ENCODE measurements around the gene APBA1. TPM values are rescaled to one million over a fixed set of nuclear protein-coding genes. Genes with fewer than 3 reads are reported as not detected.

APBA1 gene
- total RNA-seq, 3 donors from 2014 or later: 10.1 to 14.4 (median 12.7) TPM

- H3K4me3 ChIP-seq: no peak overlapping the region
- no peaks in the 10 kb centered on the region for H3K4me1 ChIP-seq (ENCODE audit: low read depth)
- TF ChIP-seq CTCF (IDR thresholded peaks at IDR 0.05): no peak
- H3K36me3 ChIP-seq (ENCODE audit: low read depth): no peaks in the 10 kb centered on the region
- no peak for ATAC-seq
- intact Hi-C loops (cut with DNase I, micrococcal nuclease): no loop called here
- no peaks in the 10 kb centered on the region for H3K9me3 ChIP-seq
- DNase-seq: no peak
Observed at GRCh38 chr9:69497816-69498215, 174.4 kb downstream of the APBA1 start.

- no peak for DNase-seq
- Histone ChIP-seq H3K36me3 (ENCODE audit: low read depth) (no peaks in the 10 kb centered on the region), H3K4me3 (no peak overlapping the region), H3K9me3 (no peaks in the 10 kb centered on the region), H3K4me1 (ENCODE audit: low read depth) (no peaks in the 10 kb centered on the region)
- TF ChIP-seq CTCF (IDR thresholded peaks at IDR 0.05): no peak
- ATAC-seq: no peak
- intact Hi-C loops (cut with DNase I, micrococcal nuclease): no loop called here
Observed at GRCh38 chr9:69496846-69497450, 175.2 kb downstream of the APBA1 start.

GRCh38 chr9:69495296-69495695, 176.9 kb downstream of the APBA1 start:
- Histone ChIP-seq H3K9me3 (no peaks in the 10 kb centered on the region), H3K4me1 (ENCODE audit: low read depth) (no peaks in the 10 kb centered on the region), H3K4me3 (no peak overlapping the region), H3K36me3 (ENCODE audit: low read depth) (no peaks in the 10 kb centered on the region)
- intact Hi-C loops (cut with DNase I, micrococcal nuclease): no loop called here
- TF ChIP-seq CTCF (IDR thresholded peaks at IDR 0.05): no peak
- ATAC-seq (no peak), DNase-seq (no peak)

DNA sequence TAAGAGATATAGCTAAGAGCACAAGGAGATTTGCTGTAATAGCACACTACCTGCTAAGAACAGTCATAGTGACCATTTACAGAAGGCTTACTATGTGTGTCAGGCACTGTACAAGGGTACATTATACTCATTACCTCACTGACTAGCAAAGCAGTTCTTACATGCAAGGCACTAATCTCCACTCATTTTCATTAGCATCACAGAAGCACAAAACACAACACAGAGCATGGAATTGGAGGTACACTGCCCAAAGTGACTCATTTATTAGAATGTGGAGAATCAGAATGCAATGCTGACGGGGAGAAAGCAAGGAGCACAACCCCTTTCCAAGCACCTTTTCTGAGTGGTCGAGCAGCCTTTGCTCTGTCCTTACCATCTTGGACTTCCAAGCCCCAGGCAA, 177.4 kb downstream of the APBA1 start:
- Histone ChIP-seq H3K9me3 (no peaks in the 10 kb centered on the region), H3K4me3 (no peak overlapping the region), H3K4me1 (ENCODE audit: low read depth) (no peaks in the 10 kb centered on the region), H3K36me3 (ENCODE audit: low read depth) (no peaks in the 10 kb centered on the region)
- no peak for TF ChIP-seq CTCF (IDR thresholded peaks at IDR 0.05)
- ATAC-seq (no peak), DNase-seq (no peak)
- intact Hi-C loops (cut with DNase I, micrococcal nuclease): no loop called here

DNA sequence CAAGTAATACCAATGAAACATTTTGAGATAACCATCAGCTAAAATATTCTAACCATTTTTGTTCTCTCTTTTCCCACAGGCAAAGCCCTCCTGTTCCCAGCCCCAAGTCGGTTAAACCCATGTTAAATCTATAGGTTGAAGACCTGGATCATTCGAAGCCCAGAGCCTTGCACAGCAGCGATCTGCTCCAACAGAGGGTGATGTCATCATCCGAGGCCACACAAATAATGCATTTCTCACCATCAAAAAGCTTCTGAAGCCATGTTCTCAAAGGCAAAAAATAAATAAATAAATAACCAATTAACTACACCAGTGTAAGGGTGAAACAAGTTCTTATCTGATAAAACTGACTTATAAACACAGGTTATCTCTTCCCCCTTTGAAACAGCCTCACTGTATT, 178.0 kb downstream of the APBA1 start:
- TF ChIP-seq CTCF (IDR thresholded peaks at IDR 0.05): no peak
- H3K4me1 ChIP-seq (ENCODE audit: low read depth): no peaks in the 10 kb centered on the region
- intact Hi-C loops (cut with DNase I, micrococcal nuclease): no loop called here
- H3K9me3 ChIP-seq: no peaks in the 10 kb centered on the region
- DNase-seq (no peak), ATAC-seq (no peak)
- no peak overlapping the region for H3K4me3 ChIP-seq
- no peaks in the 10 kb centered on the region for H3K36me3 ChIP-seq (ENCODE audit: low read depth)

- no peaks in the 10 kb centered on the region for H3K36me3 ChIP-seq (ENCODE audit: low read depth)
- intact Hi-C loops (cut with DNase I, micrococcal nuclease): no loop called here
- H3K4me1 ChIP-seq (ENCODE audit: low read depth): no peaks in the 10 kb centered on the region
- TF ChIP-seq CTCF (IDR thresholded peaks at IDR 0.05): no peak
- H3K9me3 ChIP-seq: no peaks in the 10 kb centered on the region
- no peak overlapping the region for H3K4me3 ChIP-seq
- DNase-seq (no peak), ATAC-seq (no peak)
Observed at GRCh38 chr9:69486498-69486897, 185.7 kb downstream of the APBA1 start.

Measured in mucosa of descending colon (tissue), 3 donors.